Activated naive CD4-positive, alpha-beta T cell treated with anti-CD3 and anti-CD28 coated beads, Interleukin-2, amount 50 U/mL, for 72 hours (primary cell): ENCODE measurements around the gene TANC1. TPM values are rescaled to one million over a fixed set of nuclear protein-coding genes. Genes with fewer than 3 reads are reported as not detected.
"Not testable (repeated sequence)": the region's sequence is repeated elsewhere in the genome, so short reads cannot be mapped to it uniquely, and the experiment has no call there.

ENCODE experiments used
- ATAC-seq, 2 donors: fragments of 150-1000 bp; cut with Tn5 transposase; 2 replicates each; pipeline ENCODE4 v1.10.0; 2021; ENCODE audit warnings: mild to moderate bottlenecking in 2 of 2, moderate library complexity in 2 of 2
- DNase-seq, 2 donors: peaks; one replicate each; pipeline ENCODE4 v3.0.0; 2021 to 2022; ENCODE audit warnings: low spot score in 2 of 2
- H3K27ac Mint-ChIP-seq, 2 donors: one replicate each; pipeline ENCODE4 v1.8.0; 2022; ENCODE audit warnings: mild to moderate bottlenecking in 2 of 2, mixed read lengths in 2 of 2
- H3K36me3 Mint-ChIP-seq, 2 donors: one replicate each; pipeline ENCODE4 v1.8.0; 2022; ENCODE audit warnings: mixed read lengths in 2 of 2
- H3K9me3 Mint-ChIP-seq, 2 donors: one replicate each; pipeline ENCODE4 v1.8.0; 2022; ENCODE audit warnings: mixed read lengths in 2 of 2
- total RNA-seq, 2 donors: library from RNA; stranded (reverse); gene quantifications; one replicate each; pipeline ENCODE4 v1.2.3, GENCODE V29; 2022

The TANC1 gene
- total RNA-seq, 2 donors from 2014 or later, result 0.89 to 1.8 TPM

DNA sequence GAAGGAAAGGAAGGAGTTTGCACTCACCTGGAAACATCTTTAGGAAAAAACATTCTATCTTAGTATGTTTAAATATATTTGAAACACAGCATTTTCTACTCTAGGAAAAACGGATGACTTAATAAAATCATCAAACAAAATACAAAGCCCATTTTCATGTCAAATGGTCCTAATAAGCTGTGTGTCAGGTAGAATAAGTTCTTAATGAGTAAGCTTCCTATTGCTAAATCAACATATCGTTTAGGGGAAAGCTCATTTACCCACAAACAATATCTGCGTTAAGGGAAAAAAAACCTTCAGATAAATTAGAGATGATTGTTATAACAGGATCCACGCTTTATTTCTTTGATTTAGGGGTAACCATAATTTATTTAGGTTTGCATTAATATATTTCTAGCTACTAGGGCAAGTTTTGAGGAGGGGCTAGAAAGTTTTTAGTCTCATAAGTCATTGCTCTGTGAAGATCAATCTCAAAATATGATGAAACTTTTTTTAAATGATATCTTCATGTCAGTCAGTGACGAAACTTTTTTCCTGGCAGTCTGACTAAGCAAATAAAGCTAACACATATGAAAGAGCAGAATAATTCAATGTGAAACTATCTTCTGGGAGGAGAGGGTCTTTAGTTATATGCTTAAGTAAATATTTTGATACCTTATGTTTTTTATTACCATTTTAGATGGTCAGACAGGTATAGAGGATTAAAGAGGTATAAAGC, 170.9 kb downstream of the TANC1 start:
- Mint-ChIP-seq H3K27ac (no peak overlapping the region), H3K36me3 (no peaks in the 10 kb centered on the region), H3K9me3 (no peaks in the 10 kb centered on the region)
- DNase-seq (no peak), ATAC-seq (no peak)

DNA sequence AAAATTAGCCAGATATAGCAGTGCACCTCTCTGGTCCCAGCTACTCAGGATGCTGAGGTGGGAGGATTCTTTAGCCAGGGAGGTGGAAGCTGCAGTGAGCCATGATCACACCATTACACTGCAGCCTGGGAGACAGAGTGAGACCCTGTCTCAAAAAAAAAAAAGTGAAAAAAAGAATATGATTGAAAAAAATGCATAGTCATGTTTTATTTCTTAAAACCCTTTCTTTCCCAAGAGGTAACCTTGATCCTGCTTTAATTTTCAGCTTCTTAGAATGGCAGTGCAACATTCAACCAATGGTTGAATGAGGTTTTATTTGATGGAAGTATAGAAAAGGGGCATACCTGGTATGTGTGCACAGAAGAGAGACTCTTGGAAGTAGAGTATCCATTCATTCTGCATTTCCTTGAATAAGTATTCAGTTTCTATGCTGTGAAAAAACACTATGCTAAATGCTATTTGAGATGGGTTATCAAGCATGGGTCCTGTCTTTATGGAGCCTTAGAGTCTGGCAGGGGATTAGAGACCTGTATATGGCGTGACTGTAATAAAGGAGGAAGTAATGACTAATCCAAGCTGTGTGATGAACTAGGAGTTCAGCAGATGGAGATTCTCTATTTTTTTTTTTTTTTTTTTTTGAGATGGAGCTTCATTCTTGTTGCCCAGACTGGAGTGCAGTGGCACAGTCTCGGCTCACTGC, 171.8 kb downstream of the TANC1 start:
- ATAC-seq (no peak), DNase-seq (no peak)
- Mint-ChIP-seq H3K9me3 (no peaks in the 10 kb centered on the region), H3K36me3 (no peaks in the 10 kb centered on the region), H3K27ac (no peak overlapping the region)

DNA sequence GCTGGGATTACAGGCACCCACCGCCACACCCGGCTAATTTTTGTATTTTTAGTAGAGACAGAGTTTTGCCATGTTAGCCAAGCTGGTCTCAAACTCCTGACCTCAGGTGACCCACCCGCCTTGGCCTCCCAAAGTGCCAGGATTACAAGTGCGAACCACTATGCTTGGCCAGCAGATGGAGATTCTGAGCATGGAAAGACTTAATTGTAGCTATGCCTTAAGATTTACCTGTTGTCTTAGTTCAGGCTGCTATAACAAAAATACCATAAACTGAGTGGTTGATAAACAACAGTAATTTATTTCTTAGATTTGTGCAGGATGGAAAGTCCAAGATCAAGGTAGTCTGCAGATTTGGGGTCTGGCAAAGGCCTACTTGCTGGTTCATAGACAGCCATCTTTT, 172.4 kb downstream of the TANC1 start:
- not testable (repeated sequence) for DNase-seq, H3K27ac Mint-ChIP-seq, H3K36me3 Mint-ChIP-seq, ATAC-seq, H3K9me3 Mint-ChIP-seq

DNA sequence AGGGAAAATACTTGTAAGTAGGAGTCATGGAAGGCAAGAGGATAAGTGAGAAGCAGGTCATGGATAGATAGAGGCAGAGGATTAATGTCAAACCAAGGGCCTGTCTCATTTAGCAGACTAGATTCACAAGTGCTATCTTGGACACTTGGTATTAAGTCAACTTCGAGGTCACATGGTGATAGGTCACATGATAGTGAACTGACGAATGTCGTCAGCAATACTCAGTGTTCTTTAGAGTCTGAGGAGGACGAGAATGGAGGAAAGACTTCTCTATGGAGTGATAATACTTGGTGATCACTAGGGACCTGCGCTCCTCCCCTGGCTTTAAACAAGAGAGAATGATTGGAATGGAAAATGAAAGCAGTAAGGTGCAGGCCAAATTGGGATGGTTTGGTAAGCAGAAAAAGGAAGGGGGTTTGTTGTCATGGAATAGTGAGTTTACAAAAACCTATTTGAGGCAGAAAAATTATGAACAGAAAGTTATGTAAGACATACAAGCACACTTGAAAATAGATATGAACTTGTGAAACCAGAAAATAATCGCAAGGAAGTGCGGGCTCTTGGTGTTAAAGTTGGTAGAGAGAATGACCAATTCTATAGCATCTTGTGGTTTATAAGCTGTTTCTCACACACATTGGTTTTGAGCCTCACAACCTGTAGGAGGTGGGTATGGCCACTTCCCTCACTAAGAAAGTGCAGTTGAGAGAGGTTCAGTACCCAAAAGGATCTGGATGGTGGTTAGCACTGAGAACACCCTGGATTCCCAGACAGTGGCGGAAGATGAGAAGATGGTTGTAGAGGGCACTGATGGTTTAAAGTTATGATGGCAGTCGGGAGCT, 176.6 kb downstream of the TANC1 start:
- peak in 1 of 2 donors; percentile 28 for ATAC-seq
- H3K36me3 Mint-ChIP-seq, result no peaks in the 10 kb centered on the region

GRCh38 chr2:159145745-159146354, 177.4 kb downstream of the TANC1 start:
- H3K27ac Mint-ChIP-seq, result no peak overlapping the region
- no peak for ATAC-seq
- no peaks in the 10 kb centered on the region for H3K36me3 Mint-ChIP-seq
- no peak for DNase-seq
- H3K9me3 Mint-ChIP-seq, result no peaks in the 10 kb centered on the region

More for the DNA sequence above, 176.6 kb downstream of the TANC1 start:
- Mint-ChIP-seq H3K27ac (no peak overlapping the region), H3K9me3 (no peaks in the 10 kb centered on the region)
- DNase-seq, result no peak

DNA sequence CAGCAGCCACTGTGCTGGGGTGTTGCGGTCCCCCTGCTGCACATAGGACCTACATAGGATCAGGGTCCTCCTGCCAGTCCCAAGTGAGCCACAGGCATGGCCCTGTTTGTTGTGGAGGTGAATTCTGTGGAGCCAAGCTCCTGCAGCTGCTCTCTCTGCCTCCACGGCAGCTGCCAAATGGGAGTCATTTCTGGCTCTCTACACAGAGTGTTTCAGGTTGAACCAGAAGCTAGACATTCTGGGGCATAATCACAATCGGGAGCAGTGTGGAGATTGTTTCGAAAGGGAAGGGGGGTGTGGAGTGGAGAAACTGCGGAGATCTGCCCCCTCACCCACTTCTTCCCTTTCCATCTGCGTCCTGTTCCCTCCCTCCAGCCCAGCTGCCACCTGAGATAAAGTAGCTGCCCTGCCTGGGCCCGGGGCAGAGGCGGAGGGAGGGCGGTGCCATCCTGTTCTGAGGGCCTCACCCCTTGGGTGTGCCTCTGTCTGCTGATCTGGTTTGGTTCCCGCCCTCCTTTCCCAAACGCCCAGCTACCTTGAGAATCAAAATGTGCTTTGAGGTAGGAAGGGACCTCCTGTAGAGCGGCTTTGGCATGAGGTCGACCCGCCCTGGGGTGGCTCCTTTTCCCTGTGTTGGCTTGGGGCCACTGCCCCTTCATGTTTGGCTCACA, 178.7 kb downstream of the TANC1 start:
- DNase-seq (no peak), ATAC-seq (peak; percentile 28 to 34)
- Mint-ChIP-seq H3K27ac (no peak overlapping the region), H3K36me3 (no peaks in the 10 kb centered on the region), H3K9me3 (no peaks in the 10 kb centered on the region)

DNA sequence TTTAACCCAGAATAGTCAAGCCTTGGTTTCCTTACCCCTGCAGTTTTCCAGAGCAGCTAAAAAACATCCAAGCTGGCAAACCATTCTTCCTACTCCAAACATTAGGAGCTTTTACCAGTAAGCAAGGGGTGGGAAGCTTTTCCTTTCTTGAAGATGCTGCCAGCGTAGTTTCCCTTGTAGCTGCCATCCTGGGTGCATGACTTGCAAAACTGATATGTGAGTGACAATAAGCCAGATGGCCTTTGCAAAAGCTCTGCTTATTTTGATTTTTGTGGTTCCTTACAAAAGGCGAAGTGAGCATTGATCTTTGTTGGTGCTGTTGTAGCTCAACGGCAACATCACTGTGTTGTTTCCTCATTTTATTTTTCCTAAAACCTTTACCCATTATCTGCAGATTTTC, 179.2 kb downstream of the TANC1 start:
- H3K36me3 Mint-ChIP-seq, result no peaks in the 10 kb centered on the region
- ATAC-seq (no peak), DNase-seq (no peak)
- no peak overlapping the region for H3K27ac Mint-ChIP-seq
- H3K9me3 Mint-ChIP-seq, result no peaks in the 10 kb centered on the region

DNA sequence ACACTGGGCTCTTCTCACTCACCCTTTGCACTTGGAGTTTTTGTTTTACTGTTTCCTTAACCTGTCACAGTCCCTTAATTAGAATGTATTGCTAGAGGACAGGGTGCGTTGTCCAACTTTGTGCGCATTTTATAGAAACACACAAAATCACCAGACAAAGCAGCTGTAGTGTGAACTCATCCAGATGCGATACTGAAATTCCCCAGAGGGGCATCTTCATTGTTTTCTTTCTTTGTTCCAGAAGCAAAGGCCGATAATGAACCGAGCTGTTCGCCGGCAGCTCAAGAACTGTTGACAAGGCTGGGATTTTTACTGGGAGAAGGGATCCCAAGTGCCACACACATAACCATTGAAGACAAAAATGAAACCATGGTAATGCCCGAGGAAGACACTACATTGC, 180.5 kb downstream of the TANC1 start:
- H3K36me3 Mint-ChIP-seq, result no peaks in the 10 kb centered on the region
- DNase-seq (no peak), ATAC-seq (no peak)
- no peak overlapping the region for H3K27ac Mint-ChIP-seq
- H3K9me3 Mint-ChIP-seq, result no peaks in the 10 kb centered on the region

GRCh38 chr2:159149747-159150146, 181.3 kb downstream of the TANC1 start:
- ATAC-seq (no peak), DNase-seq (no peak)
- H3K9me3 Mint-ChIP-seq, result no peaks in the 10 kb centered on the region
- no peaks in the 10 kb centered on the region for H3K36me3 Mint-ChIP-seq
- H3K27ac Mint-ChIP-seq, result no peak overlapping the region

DNA sequence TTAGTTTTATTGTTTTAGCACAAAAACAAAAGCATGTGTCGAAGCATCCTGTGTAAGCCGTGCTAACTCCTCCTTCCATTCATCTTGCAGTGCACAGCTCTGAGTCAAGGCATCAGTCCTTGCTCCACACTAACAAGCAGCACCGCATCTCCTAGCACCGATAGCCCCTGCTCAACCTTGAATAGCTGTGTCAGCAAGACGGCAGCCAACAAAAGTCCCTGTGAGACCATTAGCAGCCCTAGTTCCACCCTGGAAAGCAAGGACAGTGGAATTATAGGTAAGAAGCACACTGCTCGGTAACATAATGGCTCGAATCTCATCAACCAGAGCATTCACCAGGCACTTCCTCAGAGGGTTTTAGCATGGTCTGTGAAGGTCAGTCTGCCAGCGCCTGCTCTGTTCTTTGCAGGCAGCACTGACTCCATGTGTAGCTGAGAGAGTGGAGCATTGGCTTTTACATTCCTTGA, 181.9 kb downstream of the TANC1 start:
- H3K9me3 Mint-ChIP-seq, result no peaks in the 10 kb centered on the region
- H3K36me3 Mint-ChIP-seq, result no peaks in the 10 kb centered on the region
- H3K27ac Mint-ChIP-seq, result no peak overlapping the region
- ATAC-seq (peak; percentile 34 to 41), DNase-seq (no peak)

DNA sequence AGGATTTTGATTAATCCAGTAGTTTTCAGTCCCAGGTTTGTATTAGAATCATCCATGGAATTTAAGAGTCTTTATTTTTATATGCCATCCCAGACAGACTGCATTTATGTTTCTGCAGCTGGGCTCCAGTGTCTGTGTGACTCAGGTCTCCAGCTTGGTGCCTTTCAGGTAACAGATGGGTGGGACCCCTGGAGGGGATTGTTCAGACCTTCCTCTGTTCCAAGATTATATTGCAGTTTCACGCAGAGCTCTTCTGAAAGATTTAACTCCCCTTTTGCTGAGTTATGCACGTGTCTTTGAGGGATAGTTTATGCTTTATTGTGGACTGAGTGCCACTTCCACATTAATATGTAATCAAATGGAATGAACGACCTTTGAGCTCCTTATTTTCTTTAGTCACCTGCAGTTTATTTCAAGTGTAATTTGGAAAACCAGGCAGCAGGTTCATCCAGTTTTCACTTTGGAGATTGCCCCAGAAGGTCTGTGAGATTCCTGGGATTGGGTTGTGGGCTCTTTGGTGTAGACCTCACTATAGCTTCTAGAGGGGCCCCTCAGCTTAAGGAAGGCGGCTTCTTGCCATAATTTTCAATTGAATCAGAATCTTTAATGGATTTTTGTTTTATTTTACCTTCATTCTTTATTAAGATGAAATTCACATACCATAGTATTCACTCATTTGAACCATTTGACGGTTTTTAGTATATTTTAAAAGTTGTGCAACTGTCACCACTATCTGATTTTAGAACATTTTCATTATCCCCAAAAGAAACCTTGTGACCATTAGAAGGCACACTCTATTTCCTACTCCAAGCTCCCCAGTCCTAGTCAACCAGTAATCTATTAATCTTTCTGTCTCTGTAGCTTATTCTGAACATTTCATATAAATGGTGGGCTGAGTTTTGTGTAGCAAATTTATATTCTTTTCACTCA, 183.0 kb downstream of the TANC1 start:
- Mint-ChIP-seq H3K27ac (no peak overlapping the region), H3K36me3 (no peaks in the 10 kb centered on the region), H3K9me3 (no peaks in the 10 kb centered on the region)
- no peak for DNase-seq
- no peak for ATAC-seq

DNA sequence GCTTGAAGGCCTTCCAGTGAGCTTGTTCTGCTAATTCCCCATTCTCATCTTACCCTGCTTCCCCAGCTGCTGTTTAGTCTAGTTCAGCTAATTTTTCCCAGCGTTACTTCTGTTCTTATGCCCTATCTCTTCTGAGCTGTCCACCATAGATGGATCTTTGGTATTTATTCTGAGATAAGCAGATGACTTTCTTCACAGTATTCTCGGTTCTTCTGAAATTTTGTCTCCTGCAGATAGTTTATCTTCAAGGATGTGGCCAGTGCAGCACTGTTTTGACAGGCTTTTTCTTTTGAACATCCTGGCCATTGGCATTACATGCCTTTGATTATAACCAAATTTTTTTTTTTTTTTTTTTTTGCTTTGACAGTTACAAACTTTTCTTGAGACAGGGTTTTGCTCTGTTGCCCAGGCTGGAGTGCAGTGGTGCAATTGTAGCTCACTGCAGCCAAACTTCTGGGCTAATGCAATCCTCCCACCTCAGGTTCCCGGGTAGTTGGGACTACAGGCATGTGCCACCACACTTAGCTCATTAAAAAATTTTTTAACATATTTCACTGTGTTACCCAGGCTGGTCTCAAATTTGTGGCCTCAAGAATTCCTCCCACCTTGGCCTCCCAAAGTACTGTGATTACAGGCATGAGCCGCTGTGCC, 183.8 kb downstream of the TANC1 start:
- H3K27ac Mint-ChIP-seq, result no peak overlapping the region
- DNase-seq (no peak), ATAC-seq (no peak)
- H3K9me3 Mint-ChIP-seq, result no peaks in the 10 kb centered on the region
- no peaks in the 10 kb centered on the region for H3K36me3 Mint-ChIP-seq

GRCh38 chr2:159153063-159153462, 184.6 kb downstream of the TANC1 start:
- H3K27ac Mint-ChIP-seq, result no peak overlapping the region
- ATAC-seq, result no peak
- no peak for DNase-seq
- H3K9me3 Mint-ChIP-seq, result no peaks in the 10 kb centered on the region
- no peaks in the 10 kb centered on the region for H3K36me3 Mint-ChIP-seq

GRCh38 chr2:159153463-159153862, 185.0 kb downstream of the TANC1 start:
- no peak overlapping the region for H3K27ac Mint-ChIP-seq
- H3K9me3 Mint-ChIP-seq, result no peaks in the 10 kb centered on the region
- ATAC-seq (peak; percentile 36 to 44), DNase-seq (no peak)
- H3K36me3 Mint-ChIP-seq, result no peaks in the 10 kb centered on the region

GRCh38 chr2:159153951-159154350, 185.5 kb downstream of the TANC1 start:
- H3K9me3 Mint-ChIP-seq, result no peaks in the 10 kb centered on the region
- no peak overlapping the region for H3K27ac Mint-ChIP-seq
- no peaks in the 10 kb centered on the region for H3K36me3 Mint-ChIP-seq
- DNase-seq, result no peak
- ATAC-seq, result no peak
